T47D (cell line): ENCODE data around the gene ACSM5.

ENCODE experiments used
- DNase-seq, 2 experiments: peaks; one replicate each; pipeline versions ENCODE4 v3.0.0 to v3.0.0-alpha.2; 2011 to 2012; ENCODE audit warnings: low read depth in 1 of 2, low spot score in 1 of 2
- JUND ChIP-seq: IDR thresholded peaks from 2 replicates; pipeline ENCODE4 v1.6.1; 2012; ENCODE audit warnings: low read depth
- in situ Hi-C: cut with HindIII; loops from 2 replicates; pipeline ENCODE4 v1.10.0; 2016; ENCODE audit warnings: low sequenced_read_pairs, low pct_unique_long_range_greater_than_20kb

ACSM5 gene, protein sequence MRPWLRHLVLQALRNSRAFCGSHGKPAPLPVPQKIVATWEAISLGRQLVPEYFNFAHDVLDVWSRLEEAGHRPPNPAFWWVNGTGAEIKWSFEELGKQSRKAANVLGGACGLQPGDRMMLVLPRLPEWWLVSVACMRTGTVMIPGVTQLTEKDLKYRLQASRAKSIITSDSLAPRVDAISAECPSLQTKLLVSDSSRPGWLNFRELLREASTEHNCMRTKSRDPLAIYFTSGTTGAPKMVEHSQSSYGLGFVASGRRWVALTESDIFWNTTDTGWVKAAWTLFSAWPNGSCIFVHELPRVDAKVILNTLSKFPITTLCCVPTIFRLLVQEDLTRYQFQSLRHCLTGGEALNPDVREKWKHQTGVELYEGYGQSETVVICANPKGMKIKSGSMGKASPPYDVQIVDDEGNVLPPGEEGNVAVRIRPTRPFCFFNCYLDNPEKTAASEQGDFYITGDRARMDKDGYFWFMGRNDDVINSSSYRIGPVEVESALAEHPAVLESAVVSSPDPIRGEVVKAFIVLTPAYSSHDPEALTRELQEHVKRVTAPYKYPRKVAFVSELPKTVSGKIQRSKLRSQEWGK

GRCh38 chr16:20409398-20410120 is at the start of gene ACSM5:
TSS of gene ACSM5 (plus strand) at chr16:20409534. CDS start at chr16:20411485, 1,951 bp downstream.
- in situ Hi-C loops = no loop called here
- no peak for DNase-seq
- no peak for TF ChIP-seq JUND

DNA sequence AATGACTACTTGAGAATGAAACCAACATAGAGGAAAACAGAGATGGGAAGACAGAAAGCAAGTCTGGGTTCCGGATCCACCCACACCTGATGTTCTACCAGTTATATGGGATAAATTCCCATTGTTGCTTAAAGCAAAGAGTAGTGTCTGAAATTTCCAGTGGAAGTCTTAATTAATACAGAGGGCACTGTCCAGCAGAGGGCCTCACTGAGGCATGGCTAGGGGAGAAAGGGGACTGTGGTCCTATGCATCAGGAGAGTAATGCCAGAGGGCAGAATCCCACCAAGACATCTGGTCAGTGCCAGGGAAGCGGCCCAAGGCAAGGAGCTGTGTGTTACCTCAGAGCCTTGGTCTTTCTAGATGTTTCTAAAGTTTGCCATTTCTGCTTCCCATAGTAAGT is 49.3 kb upstream of the ACSM5 start:
- in situ Hi-C loops = no loop called here
- TF ChIP-seq JUND = no peak
- no peak for DNase-seq

- no peak for TF ChIP-seq JUND
- in situ Hi-C loops = no loop called here
- no peak for DNase-seq
These were observed 46.1 kb upstream of the ACSM5 start for GRCh38 chr16:20363191-20363590.

- DNase-seq = no peak
- in situ Hi-C loops = no loop called here
- no peak for TF ChIP-seq JUND
These were observed 45.3 kb upstream of the ACSM5 start for GRCh38 chr16:20364051-20364450.

DNA sequence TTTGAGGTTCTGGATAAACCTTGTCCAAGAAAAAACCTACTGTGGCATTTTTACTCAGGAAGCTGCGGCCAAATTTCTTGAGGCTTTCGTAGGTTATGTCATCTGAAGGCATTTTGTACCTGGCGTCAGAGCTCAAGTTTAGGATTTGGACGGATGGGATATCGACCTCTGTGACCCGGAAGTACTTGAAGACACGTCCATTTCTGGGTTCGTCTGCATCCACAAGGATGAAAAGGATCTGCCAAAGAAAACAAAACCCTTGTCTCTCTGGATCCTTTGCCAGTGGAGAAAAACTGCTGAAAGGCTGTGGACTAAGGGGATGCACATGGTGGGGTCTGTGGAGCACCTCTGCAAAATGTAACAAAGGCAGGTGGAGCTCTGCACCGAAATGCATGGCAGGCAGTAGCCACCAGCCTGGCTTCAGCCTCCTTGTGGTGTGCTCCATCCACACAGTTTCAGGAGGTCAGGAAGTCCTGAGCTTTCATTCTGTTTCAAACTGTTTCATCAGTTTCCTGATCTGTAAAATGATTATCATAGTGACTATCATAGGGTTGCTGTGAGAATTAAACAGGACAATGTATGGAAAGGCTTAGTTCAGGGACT is 39.8 kb upstream of the ACSM5 start:
- TF ChIP-seq JUND = no peak
- in situ Hi-C loops = no loop called here
- DNase-seq = no peak

DNA sequence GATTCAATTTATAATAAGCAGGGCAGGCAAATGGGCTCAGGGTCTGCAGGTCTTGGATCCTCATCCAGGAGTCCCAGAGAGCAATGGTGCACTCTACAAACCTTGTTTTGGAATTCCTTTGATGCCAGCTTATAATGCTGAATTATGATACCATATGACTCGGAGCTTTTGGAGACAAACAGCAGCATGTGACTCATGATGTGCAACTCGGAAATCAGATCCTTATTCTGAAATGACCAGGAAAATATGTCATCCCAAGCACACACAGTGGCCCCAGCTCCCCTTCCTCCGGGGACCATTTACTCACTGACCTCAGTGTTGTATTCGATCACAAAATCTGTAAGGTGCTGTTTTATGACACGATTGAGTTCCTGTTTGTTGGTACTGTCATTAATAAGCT is 36.6 kb upstream of the ACSM5 start:
- TF ChIP-seq JUND = no peak
- DNase-seq = no peak

DNA sequence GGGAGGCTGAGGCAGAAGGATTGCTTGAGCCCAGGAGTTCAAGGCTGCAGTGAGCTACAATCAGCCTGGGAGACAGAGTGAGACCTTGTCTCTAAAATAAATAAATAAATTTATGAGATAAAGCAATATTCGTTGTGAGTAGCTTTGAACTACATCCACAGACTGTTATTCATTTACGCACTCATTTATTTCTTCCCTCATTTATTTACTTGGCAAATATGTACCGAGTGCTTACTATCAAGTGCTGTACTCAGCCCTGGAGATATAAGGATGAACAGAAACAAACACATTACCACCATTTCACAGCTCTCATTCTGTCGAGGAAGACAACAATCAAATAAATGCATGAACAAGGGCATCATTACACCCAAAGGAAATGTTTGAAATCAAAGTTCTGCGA is 32.2 kb upstream of the ACSM5 start:
- in situ Hi-C loops = no loop called here
- TF ChIP-seq JUND = no peak
- DNase-seq = no peak

More for the DNA sequence above, 36.6 kb upstream of the ACSM5 start:
- in situ Hi-C loops = no loop called here

DNA sequence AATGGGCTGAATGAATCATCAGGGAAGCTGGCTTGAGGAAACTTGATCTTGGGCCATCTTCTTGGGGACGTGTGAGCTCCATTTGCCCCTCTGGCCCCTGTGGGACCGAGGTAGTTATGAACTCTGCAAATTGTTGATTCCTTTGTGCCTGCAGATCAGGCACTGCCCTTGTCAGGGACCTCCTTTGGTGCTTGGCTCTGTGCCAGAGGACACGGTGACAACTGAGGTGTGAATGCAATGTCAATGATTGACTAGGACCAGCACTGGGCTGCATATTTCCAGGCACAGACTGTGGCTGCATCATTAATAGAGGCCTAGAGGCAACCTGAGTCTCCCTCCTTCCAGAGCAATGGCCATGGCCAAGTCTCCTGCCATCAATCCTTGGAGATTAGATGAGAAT is 28.6 kb upstream of the ACSM5 start:
- no peak for DNase-seq
- in situ Hi-C loops = no loop called here
- no peak for TF ChIP-seq JUND

GRCh38 chr16:20382202-20382948 is 27.0 kb upstream of the ACSM5 start:
- DNase-seq = no peak
- in situ Hi-C loops = no loop called here

GRCh38 chr16:20383106-20384029 is 26.0 kb upstream of the ACSM5 start:
- in situ Hi-C loops = no loop called here
- no peak for TF ChIP-seq JUND

More at GRCh38 chr16:20382202-20382948, 27.0 kb upstream of the ACSM5 start:
- no peak for TF ChIP-seq JUND

More at GRCh38 chr16:20383106-20384029, 26.0 kb upstream of the ACSM5 start:
- DNase-seq = peak; percentile 45 to 78
